Stimulated activated naive B cell treated with anti-CD40 and anti-IgM and Interleukin-4, amounts not matched to agents 10 μg/mL and 1 μg/mL and 100 μg/mL, for 72 hours (primary cell): Measurements from ENCODE around the gene C19orf53.
"Not testable (repeated sequence)": the region's sequence is repeated elsewhere in the genome, so short reads cannot be mapped to it uniquely, and the experiment has no call there.

ENCODE experiments used
- ATAC-seq, 2 donors: fragments of 150-1000 bp; cut with Tn5 transposase; replicated peaks; 2 replicates each; pipeline ENCODE4 v1.10.0; 2021; ENCODE audit warnings: moderate library complexity in 1 of 2
- DNase-seq: peaks from one replicate; pipeline ENCODE4 v3.0.0; 2021
- H3K27ac Mint-ChIP-seq: one replicate; pipeline ENCODE4 v1.8.0; 2022; ENCODE audit warnings: mild to moderate bottlenecking, mixed read lengths
- H3K27me3 Mint-ChIP-seq, 2 donors: one replicate each; pipeline ENCODE4 v1.8.0; 2022; ENCODE audit warnings: mixed read lengths in 2 of 2
- H3K36me3 Mint-ChIP-seq, 2 donors: one replicate each; pipeline ENCODE4 v1.8.0; 2022; ENCODE audit warnings: mixed read lengths in 2 of 2, mild to moderate bottlenecking in 1 of 2
- H3K4me1 Mint-ChIP-seq, 2 donors: one replicate each; pipeline ENCODE4 v1.8.0; 2022; ENCODE audit warnings: mixed read lengths in 2 of 2, mild to moderate bottlenecking in 1 of 2
- H3K4me3 Mint-ChIP-seq, 2 donors: one replicate each; pipeline ENCODE4 v1.8.0; 2022; ENCODE audit warnings: mild to moderate bottlenecking in 2 of 2, mixed read lengths in 2 of 2, moderate library complexity in 1 of 2
- H3K9me3 Mint-ChIP-seq, 2 donors: one replicate each; pipeline ENCODE4 v1.8.0; 2022; ENCODE audit warnings: mixed read lengths in 2 of 2, mild to moderate bottlenecking in 1 of 2

The C19orf53 gene

DNA sequence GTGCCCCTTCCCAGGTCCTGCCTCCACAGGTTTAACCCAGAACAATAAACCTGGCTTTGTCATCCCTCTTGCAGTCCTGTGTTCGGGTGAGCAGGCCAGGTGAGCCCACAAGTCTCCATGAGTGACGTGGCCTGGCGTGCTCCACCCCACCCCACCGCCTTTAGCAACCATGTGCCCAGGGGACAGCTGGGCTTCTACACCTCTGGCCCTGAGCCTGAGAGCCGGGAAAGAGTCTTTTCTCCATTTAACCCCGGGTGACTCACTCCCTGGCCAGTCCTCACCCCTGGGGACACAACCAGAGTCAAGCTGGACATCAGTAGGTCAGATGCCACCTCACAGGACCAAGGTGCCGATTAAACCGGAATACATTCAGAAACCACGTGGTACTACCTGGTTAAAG, 4.1 kb downstream of the C19orf53 start:
- Mint-ChIP-seq H3K27me3 (no peaks in the 10 kb centered on the region), H3K27ac (peak overlapping the region; percentile 47), H3K4me3 (no peak overlapping the region), H3K9me3 (no peaks in the 10 kb centered on the region), H3K4me1 (peaks cover 16 to 32% of the 10 kb centered on the region in 2 donors), H3K36me3 (peaks cover 27 to 40% of the 10 kb centered on the region in 2 donors)
- ATAC-seq = no peak
- DNase-seq = no peak

DNA sequence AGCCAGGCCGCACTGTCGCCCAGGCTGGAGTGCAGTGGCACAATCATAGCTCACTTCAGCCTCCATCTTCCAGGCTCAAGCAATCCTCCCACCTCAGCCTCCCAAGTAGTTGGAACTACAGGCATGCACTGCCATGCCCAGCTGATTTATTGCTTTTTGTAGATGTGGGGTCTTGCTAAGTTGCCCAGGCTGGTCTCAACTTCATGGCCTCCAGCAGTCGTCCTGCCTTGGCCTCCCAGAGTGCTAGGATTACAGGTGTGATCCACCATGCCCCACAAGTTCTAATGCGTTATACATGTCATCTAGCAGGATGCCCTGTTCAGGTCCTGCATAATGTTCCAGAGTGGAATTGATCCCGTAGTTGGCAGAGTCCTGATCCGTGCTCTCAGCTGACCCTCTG, 4.6 kb downstream of the C19orf53 start:
- Mint-ChIP-seq H3K36me3 (peaks cover 27 to 40% of the 10 kb centered on the region in 2 donors), H3K27ac (no peak overlapping the region), H3K4me1 (peaks cover 16 to 31% of the 10 kb centered on the region in 2 donors)

DNA sequence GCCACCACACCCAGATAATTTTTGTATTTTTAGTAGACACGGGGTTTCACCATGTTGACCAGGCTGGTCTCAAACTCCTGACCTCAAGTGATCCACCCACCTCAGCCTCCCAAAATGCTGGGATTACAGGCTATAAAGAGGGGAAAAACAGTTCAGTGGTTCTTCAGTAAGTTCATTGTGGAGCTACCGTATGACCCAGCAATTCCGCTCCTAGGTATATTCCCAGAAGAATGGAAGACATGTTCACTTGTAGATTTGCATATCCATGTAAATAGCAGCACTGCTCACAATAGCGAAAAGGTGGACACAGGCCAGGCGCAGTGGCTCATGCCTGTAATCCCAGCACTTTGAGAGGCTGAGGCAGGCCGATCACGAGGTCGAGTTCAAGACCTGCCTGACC, 5.5 kb downstream of the C19orf53 start:
- H3K9me3 Mint-ChIP-seq, H3K27ac Mint-ChIP-seq, DNase-seq, H3K4me3 Mint-ChIP-seq, ATAC-seq, H3K27me3 Mint-ChIP-seq: not testable (repeated sequence)
- peaks cover 22 to 33% of the 10 kb centered on the region in 2 donors for H3K36me3 Mint-ChIP-seq
- peaks cover 14 to 24% of the 10 kb centered on the region in 2 donors for H3K4me1 Mint-ChIP-seq

More for the DNA sequence above, 4.6 kb downstream of the C19orf53 start:
- DNase-seq (no peak), ATAC-seq (no peak)
- Mint-ChIP-seq H3K9me3 (no peaks in the 10 kb centered on the region), H3K4me3 (no peak overlapping the region), H3K27me3 (no peaks in the 10 kb centered on the region)

DNA sequence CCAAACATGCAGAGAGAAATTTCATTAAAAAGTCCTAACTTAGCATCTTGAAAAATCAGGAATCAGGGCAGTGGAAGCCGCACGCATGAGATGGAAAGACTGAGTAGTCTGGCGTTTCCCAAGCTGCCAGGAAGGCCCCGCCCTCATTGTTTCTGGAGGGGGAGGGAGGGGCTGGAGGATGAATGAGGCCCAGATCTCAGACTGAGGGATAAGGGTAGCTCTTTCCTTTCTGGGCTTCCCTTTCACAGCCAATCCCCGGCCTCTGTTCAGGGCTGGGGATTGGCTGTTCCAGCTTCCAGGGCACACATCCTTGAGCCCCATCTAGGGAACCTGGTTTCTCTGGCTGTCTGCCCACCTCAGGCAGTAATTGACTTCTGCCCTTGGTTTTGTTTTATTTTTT, 7.3 kb downstream of the C19orf53 start:
- no peak overlapping the region for H3K27ac Mint-ChIP-seq
- H3K9me3 Mint-ChIP-seq = no peaks in the 10 kb centered on the region
- H3K4me1 Mint-ChIP-seq = peaks cover 13 to 15% of the 10 kb centered on the region in 2 donors
- H3K36me3 Mint-ChIP-seq = peaks cover 15 to 24% of the 10 kb centered on the region in 2 donors
- H3K27me3 Mint-ChIP-seq = no peaks in the 10 kb centered on the region
- no peak overlapping the region for H3K4me3 Mint-ChIP-seq
- no peak for ATAC-seq
- no peak for DNase-seq

DNA sequence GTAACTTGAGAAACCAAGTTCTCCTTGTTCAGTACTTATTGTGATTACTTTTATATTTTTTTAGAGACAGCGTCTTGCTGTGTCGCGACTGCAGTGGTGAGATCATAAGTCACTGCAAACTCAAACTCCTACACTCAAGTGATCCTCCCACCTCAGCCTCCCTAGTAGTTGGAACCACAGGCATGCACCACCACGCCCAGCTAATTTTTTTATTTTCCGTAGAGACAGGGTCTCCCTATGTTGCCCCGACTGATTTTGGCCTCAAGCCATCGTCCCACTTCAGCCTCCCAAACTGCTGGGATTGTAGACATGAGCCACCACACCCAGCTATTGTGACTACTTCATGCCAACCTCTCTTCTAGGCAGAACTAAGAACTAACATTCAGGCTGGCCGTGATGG, 8.3 kb downstream of the C19orf53 start:
- H3K4me1 Mint-ChIP-seq = peaks cover 11 to 15% of the 10 kb centered on the region in 2 donors
- no peaks in the 10 kb centered on the region for H3K9me3 Mint-ChIP-seq
- H3K27ac Mint-ChIP-seq = no peak overlapping the region
- no peak overlapping the region for H3K4me3 Mint-ChIP-seq
- ATAC-seq (no peak), DNase-seq (no peak)
- H3K36me3 Mint-ChIP-seq = peaks cover 13 to 19% of the 10 kb centered on the region in 2 donors
- no peaks in the 10 kb centered on the region for H3K27me3 Mint-ChIP-seq

DNA sequence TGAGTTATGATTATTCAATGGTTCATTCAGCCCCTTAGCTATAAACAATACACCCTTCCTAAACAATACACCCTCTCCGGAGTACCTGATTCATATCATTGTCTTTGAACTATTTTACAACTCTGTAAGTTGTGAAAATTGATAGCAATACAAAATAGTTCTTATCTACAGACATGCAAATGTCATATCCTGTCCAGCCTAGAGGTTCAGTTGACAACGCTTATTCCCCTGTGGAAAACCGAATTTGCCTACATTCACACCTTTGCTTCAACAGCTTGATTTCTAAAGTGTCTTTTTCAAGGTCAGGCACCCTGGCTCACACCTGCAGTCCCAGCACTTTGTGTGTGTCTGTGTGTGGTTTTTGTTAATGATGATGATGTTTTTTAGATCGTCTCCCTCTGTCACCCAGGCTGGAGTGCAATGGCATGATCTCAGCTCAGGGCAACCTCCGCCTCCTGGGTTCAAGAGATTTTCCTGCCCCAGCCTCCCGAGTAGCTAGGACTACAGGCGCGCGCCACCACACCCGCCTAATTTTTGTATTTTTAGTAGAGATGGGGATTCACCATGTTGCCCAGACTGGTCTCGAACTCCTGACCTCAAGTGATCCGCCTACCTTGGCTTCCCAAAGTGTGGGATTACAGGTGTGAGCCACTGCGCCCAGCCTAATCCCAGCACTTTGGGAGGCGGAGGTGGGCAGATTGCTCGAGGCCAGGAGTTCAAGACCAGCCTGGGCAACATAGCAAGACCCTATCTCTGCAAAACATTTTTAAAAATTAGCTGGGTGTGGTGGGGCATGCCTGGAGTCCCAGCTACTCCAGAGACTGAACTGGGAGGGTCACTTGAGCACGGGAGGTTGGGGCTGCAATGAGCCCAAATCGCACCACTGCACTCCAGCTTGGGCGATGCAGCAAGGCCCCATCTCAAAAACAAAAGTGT, 9.6 kb downstream of the C19orf53 start:
- Mint-ChIP-seq H3K9me3 (no peaks in the 10 kb centered on the region), H3K27me3 (no peaks in the 10 kb centered on the region), H3K4me1 (peaks cover 15 to 25% of the 10 kb centered on the region in 2 donors), H3K27ac (no peak overlapping the region), H3K36me3 (peaks cover 6 to 8% of the 10 kb centered on the region in 2 donors), H3K4me3 (no peak overlapping the region)
- no peak for DNase-seq
- ATAC-seq = no peak

DNA sequence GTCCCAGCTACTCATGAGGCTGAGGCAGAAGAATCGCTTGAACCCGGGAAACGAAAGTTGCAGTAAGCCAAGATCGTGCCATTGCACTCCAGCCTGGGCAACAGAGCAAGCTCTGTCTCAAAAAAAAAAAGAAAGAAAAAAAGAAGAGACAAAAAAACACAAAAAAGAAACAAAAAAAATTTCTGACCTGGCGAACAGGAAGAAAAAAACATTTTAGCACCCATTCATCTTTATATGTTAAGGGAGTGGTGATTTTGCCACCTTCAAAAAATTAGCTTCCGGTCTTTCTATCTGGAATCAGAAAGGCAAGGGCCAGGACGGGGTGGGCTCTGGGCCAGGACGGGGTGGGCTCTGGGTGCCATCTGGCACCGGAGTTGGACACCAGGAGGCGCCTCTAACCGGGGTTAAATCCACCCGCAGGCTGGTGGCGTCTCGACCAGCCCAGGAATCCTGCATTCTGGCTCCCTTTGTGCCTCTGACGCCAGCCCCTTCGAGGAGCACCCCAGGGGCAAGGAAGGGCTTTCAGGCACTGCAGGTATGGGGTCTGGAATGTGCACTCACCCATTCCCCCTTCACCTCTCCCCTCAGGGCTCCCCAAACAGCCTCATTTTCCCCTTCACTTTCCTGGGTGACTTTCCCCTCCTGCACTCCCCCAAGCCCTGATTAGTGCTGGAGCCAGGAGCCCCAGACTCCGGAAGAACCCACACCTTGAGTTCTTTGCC, 10.6 kb downstream of the C19orf53 start:
- Mint-ChIP-seq H3K27ac (peak overlapping the region; percentile 88), H3K4me1 (peaks cover 18 to 29% of the 10 kb centered on the region in 2 donors), H3K27me3 (no peaks in the 10 kb centered on the region), H3K4me3 (peak overlapping the region; percentile 40 to 65), H3K36me3 (no peaks in the 10 kb centered on the region), H3K9me3 (no peaks in the 10 kb centered on the region)
- peak; percentile 80 to 87 for ATAC-seq
- DNase-seq = peak; percentile 42

DNA sequence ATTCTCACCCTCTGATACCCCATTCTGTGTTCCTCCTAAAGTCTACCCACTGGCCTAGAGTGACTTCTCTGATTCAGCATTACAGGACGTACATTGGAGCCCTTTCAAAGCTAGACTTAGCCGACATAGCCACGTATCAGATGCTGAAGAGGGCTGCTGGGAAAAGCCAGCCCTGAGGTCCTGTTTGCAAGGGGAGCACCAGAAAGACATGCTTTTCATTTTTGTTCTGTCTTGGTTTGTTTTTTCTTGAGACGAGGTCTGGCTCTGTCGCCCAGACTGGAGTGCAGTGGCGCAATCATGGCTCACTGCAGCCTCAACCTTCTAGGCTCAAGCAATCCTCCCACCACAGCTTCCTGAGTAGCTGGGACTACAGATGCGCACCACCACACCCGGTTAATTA, 14.7 kb downstream of the C19orf53 start:
- Mint-ChIP-seq H3K4me1 (peaks cover 18 to 36% of the 10 kb centered on the region in 2 donors), H3K27ac (no peak overlapping the region), H3K36me3 (no peaks in the 10 kb centered on the region), H3K27me3 (no peaks in the 10 kb centered on the region), H3K9me3 (no peaks in the 10 kb centered on the region), H3K4me3 (no peak overlapping the region)
- DNase-seq (no peak), ATAC-seq (no peak)

DNA sequence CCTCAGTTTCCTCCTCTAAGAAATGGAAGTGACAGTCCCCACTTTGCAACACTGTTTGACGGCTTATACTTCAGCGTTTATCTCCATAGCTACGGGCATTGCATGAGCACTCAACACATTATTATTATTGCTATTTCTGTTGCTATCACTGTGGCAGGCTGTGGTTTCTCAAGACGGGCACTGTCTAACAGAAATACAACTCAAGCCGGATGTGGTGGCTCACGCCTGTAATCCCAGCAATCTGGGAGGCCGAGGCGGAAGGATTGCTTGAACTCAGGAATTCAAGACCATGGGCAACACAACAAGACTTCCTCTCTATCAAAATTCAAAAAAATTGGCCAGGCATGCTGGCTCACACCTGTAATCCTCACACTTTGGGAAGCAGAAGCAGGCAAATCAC, 16.1 kb downstream of the C19orf53 start:
- no peaks in the 10 kb centered on the region for H3K9me3 Mint-ChIP-seq
- peaks cover 18 to 40% of the 10 kb centered on the region in 2 donors for H3K4me1 Mint-ChIP-seq
- no peak overlapping the region for H3K27ac Mint-ChIP-seq
- ATAC-seq = no peak
- H3K27me3 Mint-ChIP-seq = no peaks in the 10 kb centered on the region
- no peaks in the 10 kb centered on the region for H3K36me3 Mint-ChIP-seq
- H3K4me3 Mint-ChIP-seq = no peak overlapping the region
- DNase-seq = no peak

DNA sequence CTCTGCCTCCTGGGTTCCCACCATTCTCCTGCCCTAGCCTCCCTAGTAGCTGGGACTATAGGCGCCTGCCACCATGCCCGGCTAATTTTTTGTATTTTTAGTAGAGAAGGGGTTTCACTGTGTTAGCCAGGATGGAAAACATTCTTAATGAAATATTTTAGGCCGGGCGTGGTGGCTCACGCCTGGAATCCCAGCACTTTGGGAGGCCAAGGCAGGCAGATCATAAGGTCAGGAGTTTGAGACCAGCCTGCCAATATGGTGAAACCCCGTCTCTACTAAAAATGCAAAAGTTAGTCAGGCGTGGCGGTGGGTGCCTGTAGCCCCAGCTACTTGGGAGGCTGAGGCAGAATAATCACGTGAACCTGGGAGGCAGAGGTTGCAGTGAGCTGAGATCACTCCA, 19.1 kb downstream of the C19orf53 start:
- H3K4me3 Mint-ChIP-seq = peak overlapping the region in 1 of 2 donors; percentile 37

DNA sequence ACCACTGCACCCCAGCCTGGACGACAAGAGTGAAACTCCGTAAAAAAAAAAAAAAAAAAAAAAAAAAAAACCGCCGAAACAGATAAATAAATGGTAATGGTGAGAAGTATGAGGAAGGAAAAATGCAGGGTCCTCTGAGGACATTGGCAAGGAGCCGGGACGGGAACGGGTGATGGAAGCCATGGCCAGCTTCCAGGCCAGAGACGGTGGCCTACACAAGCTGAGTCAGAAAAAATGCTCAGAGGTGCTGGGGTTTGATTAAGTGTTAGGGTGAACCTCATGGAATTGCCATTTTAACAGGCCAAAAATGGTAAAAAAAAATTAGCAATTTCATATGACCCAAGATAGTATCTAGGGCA, 20.1 kb downstream of the C19orf53 start:
- ATAC-seq (no peak), DNase-seq (no peak)
- Mint-ChIP-seq H3K27me3 (no peaks in the 10 kb centered on the region), H3K4me3 (peak overlapping the region; percentile 93 to 100), H3K36me3 (no peaks in the 10 kb centered on the region), H3K9me3 (no peaks in the 10 kb centered on the region), H3K27ac (peak overlapping the region; percentile 97), H3K4me1 (peaks cover 23 to 41% of the 10 kb centered on the region in 2 donors)

More for the DNA sequence above, 19.1 kb downstream of the C19orf53 start:
- H3K4me1 Mint-ChIP-seq = peaks cover 26 to 51% of the 10 kb centered on the region in 2 donors
- H3K9me3 Mint-ChIP-seq, H3K36me3 Mint-ChIP-seq, H3K27me3 Mint-ChIP-seq, ATAC-seq, H3K27ac Mint-ChIP-seq, DNase-seq: not testable (repeated sequence)

DNA sequence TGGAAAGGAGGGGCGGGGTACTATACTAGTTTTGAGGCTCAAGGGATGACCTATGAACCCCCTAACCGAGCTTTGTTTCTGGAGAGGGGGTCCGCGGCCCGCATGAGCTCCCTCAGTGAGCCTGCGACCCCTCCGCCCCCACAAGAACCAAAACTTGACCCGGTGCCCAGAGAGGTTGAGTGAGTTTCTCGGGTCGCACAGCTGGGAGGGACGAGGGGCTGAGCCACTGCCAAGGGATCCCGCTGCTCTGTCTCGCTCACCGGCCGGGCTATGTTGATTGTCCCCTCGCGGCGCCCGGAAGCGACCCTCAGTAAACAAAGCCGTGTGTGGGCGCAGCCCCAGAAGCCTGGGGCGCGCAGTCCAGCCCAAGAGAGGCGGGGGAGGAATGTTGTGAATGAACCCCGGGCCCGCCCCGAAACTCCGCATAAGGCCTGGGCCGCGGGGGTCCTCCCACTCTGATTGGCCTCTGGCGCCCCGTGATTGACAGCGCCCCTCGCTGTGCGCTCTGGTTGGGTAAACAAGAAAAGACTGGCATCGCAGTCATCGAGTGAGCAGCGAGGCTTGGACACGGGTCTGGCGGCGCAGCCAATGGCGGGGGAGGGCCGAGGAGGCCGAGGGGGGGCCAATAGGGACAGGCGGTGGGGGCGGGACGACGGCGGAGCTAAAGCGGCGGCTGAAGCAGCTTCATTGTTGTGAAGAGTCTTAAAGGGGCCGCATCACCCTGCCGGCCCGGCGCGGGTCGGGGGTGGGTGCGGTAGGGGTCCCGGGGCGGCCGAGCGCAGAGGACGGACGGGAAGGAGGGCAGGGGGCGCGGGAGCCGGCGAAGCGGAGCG, 20.7 kb downstream of the C19orf53 start, which contains the start of gene ZSWIM4:
ZSWIM4 (plus strand) TSS at position 687 of the 833 bp plus-strand sequence. CDS start 206 bp downstream, outside the sequence.
- H3K4me3 Mint-ChIP-seq = peak within 1 kb of the TSS; percentile 93 to 100
- H3K27me3 Mint-ChIP-seq = no peaks in the 10 kb centered on the region
- DNase-seq = peak; percentile 97

DNA sequence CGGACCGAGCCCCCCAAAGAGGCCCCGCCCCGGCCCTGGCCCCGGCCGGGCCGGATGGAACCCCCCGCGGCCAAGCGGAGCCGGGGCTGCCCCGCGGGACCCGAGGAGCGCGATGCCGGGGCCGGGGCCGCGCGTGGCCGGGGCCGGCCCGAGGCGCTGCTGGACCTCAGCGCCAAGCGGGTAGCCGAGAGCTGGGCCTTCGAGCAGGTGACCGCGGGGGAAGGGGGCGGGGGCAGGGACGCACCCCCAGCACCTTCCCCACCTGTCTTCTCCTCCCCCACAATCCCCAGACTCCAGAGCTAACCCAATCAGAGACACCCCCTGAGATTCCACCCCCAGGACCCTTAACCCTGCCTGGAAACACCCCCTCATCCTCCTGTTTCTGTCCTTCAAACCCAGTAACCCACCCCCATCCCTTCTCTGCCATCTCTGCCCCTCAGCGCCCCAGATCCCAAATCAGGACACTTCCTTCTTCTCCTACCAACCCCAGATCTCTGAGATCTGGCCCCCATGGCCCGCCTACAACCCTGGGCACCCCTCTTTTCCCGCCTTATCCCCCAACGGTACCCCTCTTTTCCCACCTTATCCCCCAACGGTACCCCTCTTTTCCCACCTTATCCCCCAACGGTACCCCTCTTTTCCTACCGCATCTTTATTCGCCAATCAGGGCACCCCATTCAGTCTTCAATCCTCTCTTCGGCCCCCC, 21.5 kb downstream of the C19orf53 start:
- peaks cover 3 to 6% of the 10 kb centered on the region in 2 donors for H3K36me3 Mint-ChIP-seq
- peak overlapping the region; percentile 87 to 93 for H3K4me3 Mint-ChIP-seq
- H3K9me3 Mint-ChIP-seq = no peaks in the 10 kb centered on the region
- peaks cover 23 to 41% of the 10 kb centered on the region in 2 donors for H3K4me1 Mint-ChIP-seq
- ATAC-seq = peak; percentile 37 to 47
- peak overlapping the region; percentile 85 for H3K27ac Mint-ChIP-seq
- DNase-seq = no peak
- H3K27me3 Mint-ChIP-seq = no peaks in the 10 kb centered on the region

More for the DNA sequence above, 20.7 kb downstream of the C19orf53 start, which contains the start of gene ZSWIM4:
- Mint-ChIP-seq H3K9me3 (no peaks in the 10 kb centered on the region), H3K36me3 (peaks cover 0 to 4% of the 10 kb centered on the region in 2 donors), H3K27ac (peak within 1 kb of the TSS; percentile 97), H3K4me1 (peaks cover 23 to 41% of the 10 kb centered on the region in 2 donors)
- peak; percentile 97 for ATAC-seq
